Activated CD8-positive, alpha-beta memory T cell treated with anti-CD3 and anti-CD28 coated beads for 36 hours (primary cell): ENCODE measurements around the gene TJP3. TPM values are rescaled to one million over a fixed set of nuclear protein-coding genes. Genes with fewer than 3 reads are reported as not detected.
"Not testable (repeated sequence)": the region's sequence is repeated elsewhere in the genome, so short reads cannot be mapped to it uniquely, and the experiment has no call there.

ENCODE experiments used
- CTCF ChIA-PET: fragments of 350-600 bp; sonication (Branson Sonifier 250); formaldehyde crosslinking; loops from one replicate; lab custom pipeline; 2021; ENCODE audit warnings: antibody characterized with exemption; lab: Charles Lee
- POLR2A ChIA-PET: fragments of 350-600 bp; sonication (Branson Sonifier 250); formaldehyde crosslinking; loops from one replicate; lab custom pipeline; 2021; ENCODE audit warnings: antibody characterized with exemption; lab: Charles Lee
- total RNA-seq, 2 experiments: library from RNA; stranded (reverse); gene quantifications; one replicate each; pipeline ENCODE4 v1.2.3, GENCODE V29; 2021

Gene TJP3
- total RNA-seq, 2 experiments from 2014 or later = 0.63 to 0.94 TPM

- POLR2A ChIA-PET = no interaction called here
- CTCF ChIA-PET = no interaction called here
Measured at GRCh38 chr19:3750211-3750610, 42.0 kb downstream of the TJP3 start.

- ChIA-PET POLR2A (interaction anchor here (0.6 kb wide), 1 partner anchor 90 kb away, joined by 9 read pairs; no protein-coding TSS in a partner anchor), CTCF (no interaction called here)
Measured at GRCh38 chr19:3751236-3751635, 43.1 kb downstream of the TJP3 start.

- CTCF ChIA-PET = no interaction called here
- POLR2A ChIA-PET = no interaction called here
Measured at GRCh38 chr19:3752492-3752891, 44.3 kb downstream of the TJP3 start.

GRCh38 chr19:3753631-3754410, 45.6 kb downstream of the TJP3 start:
- ChIA-PET POLR2A (no interaction called here), CTCF (no interaction called here)

GRCh38 chr19:3757705-3758104, 49.5 kb downstream of the TJP3 start:
- POLR2A ChIA-PET = not testable (repeated sequence)
- CTCF ChIA-PET = interaction anchor here (1.8 kb wide), 1 partner anchor 26 kb away, joined by 5 read pairs; no protein-coding TSS in a partner anchor

- CTCF ChIA-PET = interaction anchor here (0.6 to 1.8 kb wide), 2 partner anchors 25 to 273 kb away, joined by 3 to 5 read pairs; no protein-coding TSS in a partner anchor
- POLR2A ChIA-PET = not testable (repeated sequence)
Measured at GRCh38 chr19:3758297-3758696, 50.1 kb downstream of the TJP3 start.

- ChIA-PET POLR2A (no interaction called here), CTCF (interaction anchor here (1.3 to 4.5 kb wide), 2 partner anchors 62 to 89 kb away, joined by 3 to 29 read pairs; no protein-coding TSS in a partner anchor)
Measured at GRCh38 chr19:3759482-3760254, 51.5 kb downstream of the TJP3 start.

GRCh38 chr19:3760871-3761361, 52.7 kb downstream of the TJP3 start:
- ChIA-PET POLR2A (interaction anchor here (0.6 kb wide), 1 partner anchor 52 kb away, joined by 3 read pairs; no protein-coding TSS in a partner anchor), CTCF (interaction anchor here (0.6 to 4.5 kb wide), 2 partner anchors 61 to 227 kb away, joined by 8 to 29 read pairs; no protein-coding TSS in a partner anchor)

GRCh38 chr19:3761382-3762129, 53.4 kb downstream of the TJP3 start, which contains the start of gene APBA3:
TSS of gene APBA3 (minus strand) at chr19:3761692. CDS start at chr19:3760264, 1,428 bp downstream.
- ChIA-PET POLR2A (interaction anchor here (0.6 to 2.7 kb wide), 6 partner anchors 14 to 653 kb away, joined by 3 to 10 read pairs (median 4); partner anchors contain the start of gene EEF2), CTCF (interaction anchor here (0.6 to 4.5 kb wide), 9 partner anchors 22 to 378 kb away, joined by 3 to 29 read pairs (median 4); partner anchors contain the start of genes DAPK3 and MATK)

- POLR2A ChIA-PET = interaction anchor here (0.6 to 2.7 kb wide), 8 partner anchors 14 to 652 kb away, joined by 3 to 10 read pairs (median 4); partner anchors contain the start of gene EEF2
- CTCF ChIA-PET = interaction anchor here (0.6 to 4.5 kb wide), 9 partner anchors 19 to 377 kb away, joined by 3 to 29 read pairs (median 4); partner anchors contain the start of genes DAPK3 and MATK
Measured at GRCh38 chr19:3762130-3762473, 53.9 kb downstream of the TJP3 start.

- POLR2A ChIA-PET = interaction anchor here (0.6 to 2.7 kb wide), 9 partner anchors 13 to 652 kb away, joined by 3 to 10 read pairs (median 4); partner anchors contain the start of gene EEF2
- CTCF ChIA-PET = interaction anchor here (0.6 to 4.5 kb wide), 11 partner anchors 11 to 377 kb away, joined by 3 to 29 read pairs (median 4); partner anchors contain the start of genes DAPK3 and MATK
Measured at GRCh38 chr19:3762501-3763459, 54.6 kb downstream of the TJP3 start, which contains the start of gene MRPL54. TSS of gene MRPL54 (plus strand) at chr19:3762682. CDS start at chr19:3762701, 19 bp downstream.

GRCh38 chr19:3765121-3765520, 56.9 kb downstream of the TJP3 start:
- POLR2A ChIA-PET = no interaction called here
- CTCF ChIA-PET = no interaction called here

- ChIA-PET CTCF (interaction anchor here (1.0 kb wide), 1 partner anchor 57 kb away, joined by 3 read pairs; no protein-coding TSS in a partner anchor), POLR2A (interaction anchor here (0.6 kb wide), 1 partner anchor 572 kb away, joined by 4 read pairs; no protein-coding TSS in a partner anchor)
Measured at GRCh38 chr19:3765757-3766156, 57.6 kb downstream of the TJP3 start.

GRCh38 chr19:3766520-3766919, 58.3 kb downstream of the TJP3 start:
- CTCF ChIA-PET = interaction anchor here (1.0 kb wide), 1 partner anchor 56 kb away, joined by 3 read pairs; no protein-coding TSS in a partner anchor
- POLR2A ChIA-PET = no interaction called here

- CTCF ChIA-PET = interaction anchor here (1.0 kb wide), 1 partner anchor 55 kb away, joined by 3 read pairs; no protein-coding TSS in a partner anchor
- POLR2A ChIA-PET = no interaction called here
Measured at GRCh38 chr19:3767050-3767449, 58.9 kb downstream of the TJP3 start.

GRCh38 chr19:3768015-3768747, 60.0 kb downstream of the TJP3 start:
- ChIA-PET CTCF (no interaction called here), POLR2A (no interaction called here)
